Trophoblast cell (in vitro differentiated cells and primary cell): Measurements from ENCODE around the gene NDUFAF8.

Experiments used
- DNase-seq, 2 donors: peaks; one replicate each; pipeline ENCODE4 v3.0.0-alpha.2; 2016
- H2AFZ ChIP-seq: 2 replicates; pipeline ENCODE4 v1.6.1; 2013; ENCODE audit warnings: low read length, moderate library complexity, mild to moderate bottlenecking; ENCODE audit not compliant: insufficient read depth, poor library complexity
- H2AK5ac ChIP-seq: 2 replicates; pipeline ENCODE4 v1.6.1; 2013; ENCODE audit warnings: mild to moderate bottlenecking, low read length
- H2BK120ac ChIP-seq: 2 replicates; pipeline ENCODE4 v1.6.1; 2013; ENCODE audit warnings: low read length, mild to moderate bottlenecking, moderate library complexity; ENCODE audit not compliant: insufficient read depth, poor library complexity
- H2BK12ac ChIP-seq: 2 replicates; pipeline ENCODE4 v1.6.1; 2013; ENCODE audit warnings: mild to moderate bottlenecking, low read length, moderate library complexity
- H2BK5ac ChIP-seq: 2 replicates; pipeline ENCODE4 v1.6.1; 2013; ENCODE audit warnings: low read length, low read depth, moderate library complexity, mild to moderate bottlenecking; ENCODE audit not compliant: poor library complexity
- H3K14ac ChIP-seq: 2 replicates; pipeline ENCODE4 v1.6.1; 2013; ENCODE audit warnings: mild to moderate bottlenecking, low read length
- H3K18ac ChIP-seq: 2 replicates; pipeline ENCODE4 v1.6.1; 2013; ENCODE audit warnings: mild to moderate bottlenecking, low read length
- H3K23ac ChIP-seq: 2 replicates; pipeline ENCODE4 v1.6.1; 2013; ENCODE audit warnings: low read length
- H3K27ac ChIP-seq: 2 replicates; pipeline ENCODE4 v1.5.1; 2013; ENCODE audit warnings: low read depth, mild to moderate bottlenecking, inconsistent platforms, low read length, moderate library complexity
- H3K27me3 ChIP-seq: 2 replicates; pipeline ENCODE4 v1.6.1; 2013; ENCODE audit warnings: inconsistent platforms, mild to moderate bottlenecking, low read length, moderate library complexity; ENCODE audit not compliant: insufficient read depth
- H3K36me3 ChIP-seq, 2 experiments: 1 replicate in 1 of 2; 2 replicates in 1 of 2; pipeline ENCODE4 v1.6.1; 2013; ENCODE audit warnings: low read length in 2 of 2, mild to moderate bottlenecking in 2 of 2, moderate library complexity in 1 of 2; ENCODE audit not compliant: insufficient read depth in 2 of 2, control insufficient read depth in 1 of 2
- H3K4ac ChIP-seq: 2 replicates; pipeline ENCODE4 v1.6.1; 2013; ENCODE audit warnings: low read depth, mild to moderate bottlenecking, low read length, moderate library complexity
- H3K4me1 ChIP-seq, 2 experiments: 1 replicate in 1 of 2; 2 replicates in 1 of 2; pipeline ENCODE4 v1.6.1; 2013; ENCODE audit warnings: low read length in 2 of 2, mild to moderate bottlenecking in 2 of 2, moderate library complexity in 1 of 2; ENCODE audit not compliant: insufficient read depth in 2 of 2, control insufficient read depth in 1 of 2
- H3K4me2 ChIP-seq: 2 replicates; pipeline ENCODE4 v1.6.1; 2013; ENCODE audit warnings: inconsistent platforms, mild to moderate bottlenecking, low read length, moderate library complexity
- H3K4me3 ChIP-seq: 2 replicates; pipeline ENCODE4 v1.5.1; 2013; ENCODE audit warnings: mild to moderate bottlenecking, low read depth, low read length, inconsistent platforms
- H3K79me1 ChIP-seq: one replicate; pipeline ENCODE4 v1.6.1; 2013; ENCODE audit warnings: low read length
- H3K79me2 ChIP-seq: 2 replicates; pipeline ENCODE4 v1.6.1; 2013; ENCODE audit warnings: low read length, mild to moderate bottlenecking; ENCODE audit not compliant: control insufficient read depth, insufficient read depth, poor library complexity
- H3K9ac ChIP-seq: 2 replicates; pipeline ENCODE4 v1.6.1; 2013; ENCODE audit warnings: mild to moderate bottlenecking, low read length
- H3K9me3 ChIP-seq: 2 replicates; pipeline ENCODE4 v1.6.1; 2013; ENCODE audit warnings: low read depth, mild to moderate bottlenecking, control low read depth, inconsistent platforms, low read length; ENCODE audit not compliant: insufficient read depth
- H4K12ac ChIP-seq: 2 replicates; pipeline ENCODE4 v1.6.1; 2013; ENCODE audit warnings: low read depth, mild to moderate bottlenecking, low read length, moderate library complexity
- H4K8ac ChIP-seq: 2 replicates; pipeline ENCODE4 v1.6.1; 2013; ENCODE audit warnings: low read depth, mild to moderate bottlenecking, low read length, moderate library complexity
- H4K91ac ChIP-seq: one replicate; pipeline ENCODE4 v1.6.1; 2013; ENCODE audit warnings: low read depth, mild to moderate bottlenecking, low read length, moderate library complexity
- WGBS: extraction: QIAGEN DNeasy Blood & Tissue Kit; methylation state at CpG from one replicate; pipeline ENCODE4 v1.1.7; 2013; ENCODE audit warnings: missing lambda C conversion rate; ENCODE audit not compliant: insufficient read length, insufficient coverage; ENCODE audit errors: extremely low coverage; 5-methylcytosine and 5-hydroxymethylcytosine counted together

The NDUFAF8 gene

GRCh38 chr17:81218991-81219390 is 20.1 kb upstream of the NDUFAF8 start:
- Histone ChIP-seq H3K79me2 (peaks cover 6% of the 10 kb centered on the region), H3K9ac (no peak overlapping the region), H2BK5ac (no peak overlapping the region), H3K27me3 (no peaks in the 10 kb centered on the region), H3K23ac (no peak overlapping the region), H2AFZ (no peak overlapping the region), H4K8ac (no peak overlapping the region), H3K4ac (no peak overlapping the region), H4K91ac (no peak overlapping the region), H4K12ac (no peak overlapping the region), H2BK12ac (no peak overlapping the region), H3K4me1 (peaks cover 7 to 12% of the 10 kb centered on the region in 2 experiments), H3K27ac (no peak overlapping the region), H3K18ac (peak overlapping the region; percentile 18), H3K9me3 (no peaks in the 10 kb centered on the region), H3K4me2 (no peak overlapping the region), H3K14ac (no peak overlapping the region), H3K4me3 (no peak overlapping the region), H3K79me1 (peaks cover 5% of the 10 kb centered on the region), H2AK5ac (no peak overlapping the region), H3K36me3 (peaks cover 4 to 9% of the 10 kb centered on the region in 2 experiments), H2BK120ac (no peak overlapping the region)
- no peak for DNase-seq
- WGBS = no CpG with 5 or more reads among the region's 11 CpGs

GRCh38 chr17:81219476-81220180 is 19.5 kb upstream of the NDUFAF8 start:
- no peak overlapping the region for H3K4me3 ChIP-seq
- H2BK5ac ChIP-seq = no peak overlapping the region
- no peak overlapping the region for H3K23ac ChIP-seq
- no peak overlapping the region for H2BK12ac ChIP-seq
- no peak overlapping the region for H2AK5ac ChIP-seq
- H3K79me1 ChIP-seq = peaks cover 5% of the 10 kb centered on the region
- H2AFZ ChIP-seq = no peak overlapping the region
- no peak overlapping the region for H3K18ac ChIP-seq
- H3K27ac ChIP-seq = no peak overlapping the region
- no peak overlapping the region for H2BK120ac ChIP-seq
- H3K4me2 ChIP-seq = no peak overlapping the region
- no peak overlapping the region for H4K8ac ChIP-seq
- WGBS = no CpG with 5 or more reads among the region's 24 CpGs
- peaks cover 6% of the 10 kb centered on the region for H3K79me2 ChIP-seq
- peaks cover 4 to 9% of the 10 kb centered on the region in 2 experiments for H3K36me3 ChIP-seq
- H3K14ac ChIP-seq = no peak overlapping the region
- H4K91ac ChIP-seq = no peak overlapping the region
- H3K9me3 ChIP-seq = no peaks in the 10 kb centered on the region
- no peak for DNase-seq
- no peak overlapping the region for H4K12ac ChIP-seq
- H3K27me3 ChIP-seq = no peaks in the 10 kb centered on the region
- H3K9ac ChIP-seq = no peak overlapping the region
- peaks cover 7 to 12% of the 10 kb centered on the region in 2 experiments for H3K4me1 ChIP-seq
- H3K4ac ChIP-seq = no peak overlapping the region

- Histone ChIP-seq H3K36me3 (peaks cover 4 to 9% of the 10 kb centered on the region in 2 experiments), H3K9me3 (no peaks in the 10 kb centered on the region), H3K4me2 (no peak overlapping the region), H3K14ac (no peak overlapping the region), H2AFZ (no peak overlapping the region), H3K27me3 (no peaks in the 10 kb centered on the region), H2BK120ac (no peak overlapping the region), H3K18ac (no peak overlapping the region), H3K9ac (no peak overlapping the region), H3K79me2 (peaks cover 6% of the 10 kb centered on the region), H2AK5ac (no peak overlapping the region), H3K4me3 (no peak overlapping the region), H3K79me1 (peaks cover 5% of the 10 kb centered on the region), H3K4ac (no peak overlapping the region), H3K23ac (no peak overlapping the region), H2BK12ac (no peak overlapping the region), H4K12ac (no peak overlapping the region), H3K27ac (no peak overlapping the region), H3K4me1 (peaks cover 7 to 12% of the 10 kb centered on the region in 2 experiments), H4K91ac (no peak overlapping the region), H4K8ac (no peak overlapping the region), H2BK5ac (no peak overlapping the region)
- no CpG with 5 or more reads among the region's 11 CpGs for WGBS
- no peak for DNase-seq
Measured at GRCh38 chr17:81221371-81221841, 17.7 kb upstream of the NDUFAF8 start.

GRCh38 chr17:81221842-81222619 is 17.1 kb upstream of the NDUFAF8 start:
- H3K79me2 ChIP-seq = peaks cover 6% of the 10 kb centered on the region
- H4K8ac ChIP-seq = peak overlapping the region; percentile 48
- peak overlapping the region; percentile 92 for H3K4me2 ChIP-seq
- H2BK12ac ChIP-seq = no peak overlapping the region
- peak overlapping the region; percentile 71 for H3K14ac ChIP-seq
- no peak overlapping the region for H2AK5ac ChIP-seq
- H3K4me3 ChIP-seq = peak overlapping the region; percentile 88
- peak overlapping the region; percentile 71 for H3K9ac ChIP-seq
- no peak overlapping the region for H2BK5ac ChIP-seq
- peak overlapping the region; percentile 97 for H2AFZ ChIP-seq
- no peak overlapping the region for H3K27ac ChIP-seq
- H3K4me1 ChIP-seq = peaks cover 7 to 12% of the 10 kb centered on the region in 2 experiments
- H4K91ac ChIP-seq = peak overlapping the region; percentile 71
- no peaks in the 10 kb centered on the region for H3K27me3 ChIP-seq
- H3K79me1 ChIP-seq = peaks cover 5% of the 10 kb centered on the region
- H3K4ac ChIP-seq = no peak overlapping the region
- H3K9me3 ChIP-seq = no peaks in the 10 kb centered on the region
- WGBS = no CpG with 5 or more reads among the region's 24 CpGs
- no peak overlapping the region for H2BK120ac ChIP-seq
- no peak overlapping the region for H4K12ac ChIP-seq
- H3K23ac ChIP-seq = no peak overlapping the region
- H3K18ac ChIP-seq = peak overlapping the region; percentile 69
- H3K36me3 ChIP-seq = peaks cover 4 to 9% of the 10 kb centered on the region in 2 experiments
- DNase-seq = peak in 1 of 2 donors; percentile 10
